Adipose tissue (tissue), 3 donors: Measurements from ENCODE around the gene RPUSD1. TPM values are rescaled to one million over a fixed set of nuclear protein-coding genes. Genes with fewer than 3 reads are reported as not detected.
"Not testable (repeated sequence)": the region's sequence is repeated elsewhere in the genome, so short reads cannot be mapped to it uniquely, and the experiment has no call there.

Source experiments
- H3K27ac ChIP-seq: one replicate; pipeline ENCODE4 v1.5.1; 2013; ENCODE audit warnings: low read depth, low read length
- WGBS, 3 donors: extraction: QIAGEN DNeasy Blood & Tissue Kit; methylation state at CpG; one replicate each; pipeline ENCODE4 v1.1.7; 2013; 5-methylcytosine and 5-hydroxymethylcytosine counted together
- polyA plus RNA-seq, 3 donors: library from polyadenylated mRNA; stranded (reverse); fragments of 200-250 nt; gene quantifications; one replicate each; pipeline ENCODE4 v1.2.3, GENCODE V29; 2013
- donor health status: healthy with polysubstance abuse.
- donor health status: Bipolar disorder and iron deficiency.
- donor health status: healthy.

RPUSD1 gene
- polyA plus RNA-seq, 3 donors: 10.5 to 16.7 (median 10.8) TPM

DNA sequence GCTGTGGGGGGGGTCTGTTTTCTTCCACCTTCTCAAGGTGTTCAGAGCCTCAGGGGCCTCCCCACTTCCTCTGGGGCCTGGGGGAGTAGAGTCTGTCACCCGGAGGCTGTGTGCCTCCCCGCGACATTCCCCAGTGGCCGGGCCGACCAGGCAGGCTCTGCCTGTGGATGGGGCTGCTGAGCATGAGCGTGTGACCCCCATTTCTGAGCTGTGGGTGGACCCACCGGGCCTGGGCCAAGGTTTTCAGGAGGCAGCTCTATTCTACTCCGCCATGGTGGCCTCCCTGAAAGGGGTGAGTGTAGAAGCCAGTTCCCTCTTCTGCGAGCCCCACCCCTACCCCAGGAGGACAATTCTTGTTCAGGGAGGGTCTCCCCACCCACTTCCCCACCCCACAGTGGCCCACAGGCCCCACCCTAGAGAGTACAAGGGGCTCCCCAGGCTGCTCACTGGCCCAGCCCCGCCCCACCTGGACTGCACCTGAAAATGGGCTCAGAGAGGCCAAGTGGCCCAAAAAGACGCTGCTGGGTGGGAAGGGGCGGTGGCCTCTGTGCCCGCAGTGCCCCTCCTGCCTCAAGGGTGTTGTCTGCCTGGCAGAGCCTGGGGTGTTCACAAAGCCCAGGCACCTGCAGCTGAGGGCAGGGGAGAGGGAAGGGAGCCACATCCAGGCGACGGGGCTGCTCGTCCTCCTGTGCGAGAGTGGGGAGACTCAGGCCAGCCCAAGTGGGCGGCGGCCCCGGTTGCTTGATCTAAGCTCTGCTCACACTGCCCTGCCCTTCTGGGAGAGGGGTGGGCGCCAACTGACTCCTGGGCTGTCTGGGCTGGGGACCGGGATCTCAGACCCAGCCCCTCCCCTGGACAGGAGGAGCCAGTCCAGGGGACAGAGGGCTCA lies 26.3 kb downstream of the RPUSD1 start:
- H3K27ac ChIP-seq: no peak overlapping the region
- 53 to 64% (median 61%) methylated on average over 22 of the region's 22 CpGs for WGBS, 3 donors

DNA sequence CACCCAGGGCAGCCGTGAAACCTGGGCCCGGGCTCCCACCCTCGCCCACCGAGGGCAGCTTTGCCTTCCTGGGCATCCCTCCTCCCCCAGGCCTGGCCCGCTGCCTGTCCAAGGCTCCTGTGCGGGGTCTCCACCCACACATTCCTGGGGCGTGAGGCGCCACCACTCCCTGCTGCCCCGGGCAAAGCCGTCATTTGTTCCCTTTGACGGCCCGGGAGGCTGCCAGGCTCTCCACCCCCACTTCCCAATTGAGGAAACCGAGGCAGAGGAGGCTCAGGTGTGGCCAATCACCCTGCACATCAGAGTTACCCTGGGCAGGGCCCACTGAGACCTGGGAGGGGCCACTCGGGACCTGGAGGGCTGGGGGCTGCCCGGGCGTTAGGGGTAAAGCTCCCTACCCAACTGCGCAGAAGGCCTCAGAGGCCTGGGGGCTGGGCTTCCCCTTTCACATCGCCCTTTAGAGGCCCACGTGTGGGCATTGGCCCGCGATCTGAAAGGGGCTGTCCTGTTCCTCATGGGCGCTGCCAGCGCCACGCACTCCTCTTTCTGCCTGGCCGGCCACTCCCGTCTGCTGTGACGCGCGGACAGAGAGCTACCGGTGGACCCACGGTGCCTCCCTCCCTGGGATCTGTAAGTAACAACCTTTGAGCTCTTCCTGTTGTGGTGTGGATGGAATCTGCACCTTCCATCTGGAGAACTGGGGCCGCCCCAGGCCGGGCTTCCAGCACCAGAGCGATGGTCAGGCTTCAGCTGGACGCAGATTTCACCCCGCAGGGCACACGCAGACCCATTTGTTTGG lies 27.4 kb downstream of the RPUSD1 start, which contains the start of gene MSLN:
MSLN (plus strand) TSS at position 190 of the 799 bp plus-strand sequence. CDS start 1,947 bp downstream, outside the sequence.
- H3K27ac ChIP-seq: no peak within 1 kb of the TSS
- 68 to 75% (median 70%) methylated on average over 37 of the region's 37 CpGs for WGBS, 3 donors

- no peak overlapping the region for H3K27ac ChIP-seq
- WGBS, 3 donors: 52 to 57% (median 53%) methylated on average over 15 of the region's 15 CpGs
Measured at GRCh38 chr16:760065-760464, 28.1 kb downstream of the RPUSD1 start.

GRCh38 chr16:759110-759910 lies 28.9 kb downstream of the RPUSD1 start:
- no peak overlapping the region for H3K27ac ChIP-seq
- 70 to 81% (median 77%) methylated on average over 34 of the region's 34 CpGs for WGBS, 3 donors

- 90 to 93% (median 92%) methylated on average over 5 of the region's 5 CpGs for WGBS, 3 donors
- H3K27ac ChIP-seq: no peak overlapping the region
Measured at GRCh38 chr16:756428-756827, 31.8 kb downstream of the RPUSD1 start.

DNA sequence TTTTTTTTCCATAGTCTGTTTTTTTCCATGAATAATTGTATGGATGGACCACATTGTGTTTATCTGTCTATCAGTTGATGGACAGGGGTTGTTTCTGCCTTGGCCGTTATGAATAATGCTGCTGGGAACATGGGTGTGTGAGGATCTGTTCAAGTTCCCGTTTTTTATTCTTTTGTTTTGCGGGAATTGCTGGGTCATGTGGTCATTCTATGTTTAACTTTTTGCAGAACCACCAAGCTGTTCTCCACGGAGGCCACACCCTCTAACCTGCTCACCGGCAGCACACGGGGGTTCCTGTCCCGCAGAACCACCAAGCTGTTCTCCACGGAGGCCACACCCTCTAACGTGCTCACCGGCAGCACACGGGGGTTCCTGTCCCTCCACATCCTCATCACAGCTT lies 33.5 kb downstream of the RPUSD1 start:
- 29 to 50% (median 35%) methylated on average over 11 of the region's 11 CpGs for WGBS, 3 donors
- H3K27ac ChIP-seq: no peak overlapping the region

DNA sequence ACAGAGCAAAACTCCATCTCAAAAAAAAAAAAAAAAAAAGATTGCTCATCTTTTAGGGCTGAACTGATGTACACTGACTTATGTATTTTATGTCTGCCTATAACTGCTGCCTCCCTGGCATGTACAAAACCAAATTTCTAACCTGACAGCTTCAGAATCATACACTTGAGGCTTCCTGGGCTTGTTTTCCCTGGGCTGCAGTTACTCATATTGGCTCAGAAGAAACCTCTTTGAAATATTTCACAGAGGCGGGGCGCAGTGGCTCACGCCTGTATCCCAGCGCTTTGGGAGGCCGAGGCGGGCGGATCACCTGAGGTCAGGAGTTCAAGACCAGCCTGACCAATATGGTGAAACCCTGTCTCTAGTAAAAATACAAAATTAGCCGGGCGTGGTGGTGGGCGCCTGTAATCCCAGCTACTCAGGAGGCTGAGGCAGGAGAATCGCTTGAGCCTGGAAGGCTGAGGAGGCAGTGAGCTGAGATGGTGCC lies 34.0 kb downstream of the RPUSD1 start:
- 84 to 90% (median 88%) methylated on average over 11 of the region's 11 CpGs for WGBS, 3 donors
- not testable (repeated sequence) for H3K27ac ChIP-seq

- H3K27ac ChIP-seq: no peak overlapping the region
- WGBS, 3 donors: 27 to 56% (median 54%) methylated on average over 10 of the region's 10 CpGs
Measured at GRCh38 chr16:752007-752312, 36.2 kb downstream of the RPUSD1 start.

GRCh38 chr16:751152-752006 lies 36.8 kb downstream of the RPUSD1 start:
- WGBS, 3 donors: 38 to 69% (median 65%) methylated on average over 39 of the region's 39 CpGs
- no peak overlapping the region for H3K27ac ChIP-seq

GRCh38 chr16:750485-750884 lies 37.7 kb downstream of the RPUSD1 start:
- 39 to 66% (median 57%) methylated on average over 9 of the region's 9 CpGs for WGBS, 3 donors
- H3K27ac ChIP-seq: no peak overlapping the region

DNA sequence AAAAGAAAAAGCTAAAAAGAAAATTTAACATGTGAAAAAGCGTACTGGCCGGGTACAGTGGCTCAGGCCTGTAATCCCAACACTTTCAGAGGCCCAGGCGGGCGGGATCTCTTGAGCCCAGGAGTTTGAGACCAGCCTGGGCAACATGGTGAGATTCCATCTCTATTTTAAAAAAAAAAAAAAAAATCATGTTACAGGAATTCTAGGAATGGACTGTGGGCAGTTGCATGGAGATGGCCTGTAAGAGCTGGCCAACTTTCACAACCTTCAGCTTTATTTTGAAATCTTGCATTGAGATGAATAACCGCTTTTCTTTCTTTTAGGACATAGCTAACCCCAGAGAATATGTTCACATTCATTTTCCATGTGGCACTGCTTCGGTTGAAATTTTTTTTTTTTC lies 39.2 kb downstream of the RPUSD1 start:
- WGBS, 3 donors: 71 to 90% (median 72%) methylated on average over 6 of the region's 6 CpGs
- no peak overlapping the region for H3K27ac ChIP-seq

- WGBS, 3 donors: 79 to 86% (median 83%) methylated on average over 39 of the region's 39 CpGs
- no peak overlapping the region for H3K27ac ChIP-seq
Measured at GRCh38 chr16:747978-748746, 40.0 kb downstream of the RPUSD1 start.

DNA sequence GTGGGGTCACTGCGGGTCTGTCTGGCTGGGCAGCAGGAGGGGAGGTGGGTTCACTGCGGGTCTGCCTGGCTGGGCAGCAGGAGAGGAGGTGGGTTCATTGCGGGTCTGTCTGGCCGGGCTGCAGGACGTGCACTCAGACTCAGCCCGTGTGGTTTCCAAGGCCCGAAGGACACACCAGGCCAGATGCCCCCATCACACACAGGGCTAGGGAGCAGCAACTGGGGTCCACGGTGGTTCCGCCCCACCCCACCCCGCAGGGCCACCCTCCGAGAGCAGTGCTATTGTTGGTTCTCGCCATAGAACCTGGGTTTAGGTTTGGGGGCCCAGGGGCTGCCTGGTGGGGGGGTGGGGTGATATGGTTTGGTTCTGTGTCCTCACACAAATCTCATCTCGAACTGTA lies 41.5 kb downstream of the RPUSD1 start:
- no peak overlapping the region for H3K27ac ChIP-seq
- 74 to 81% (median 80%) methylated on average over 9 to 13 of the region's 13 CpGs for WGBS, 3 donors

DNA sequence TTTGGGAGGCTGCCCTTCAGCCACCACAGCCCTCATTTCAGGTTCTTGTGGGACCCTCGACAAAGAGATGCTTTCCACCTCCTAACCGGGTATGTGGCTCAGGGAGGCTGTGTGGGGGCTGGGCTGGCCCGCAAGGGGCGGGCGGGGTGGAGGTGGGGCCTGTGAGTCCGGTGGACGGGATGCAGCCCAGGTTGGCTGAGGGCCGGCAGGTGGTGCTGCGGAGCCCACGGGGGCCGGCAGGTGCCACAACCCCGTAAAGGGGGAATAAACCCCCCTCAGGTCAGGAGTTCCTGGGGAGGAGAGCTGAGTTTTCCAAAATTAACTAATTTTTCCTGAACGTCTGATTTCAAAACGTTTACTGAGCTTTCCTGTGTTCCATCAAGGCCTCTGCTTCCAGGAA lies 42.4 kb downstream of the RPUSD1 start:
- 1 to 4% (median 3%) methylated on average over 14 of the region's 14 CpGs for WGBS, 3 donors
- no peak overlapping the region for H3K27ac ChIP-seq

GRCh38 chr16:743794-744500 lies 44.2 kb downstream of the RPUSD1 start:
- 78 to 82% (median 80%) methylated on average over 19 to 21 of the region's 21 CpGs for WGBS, 3 donors
- no peak overlapping the region for H3K27ac ChIP-seq

DNA sequence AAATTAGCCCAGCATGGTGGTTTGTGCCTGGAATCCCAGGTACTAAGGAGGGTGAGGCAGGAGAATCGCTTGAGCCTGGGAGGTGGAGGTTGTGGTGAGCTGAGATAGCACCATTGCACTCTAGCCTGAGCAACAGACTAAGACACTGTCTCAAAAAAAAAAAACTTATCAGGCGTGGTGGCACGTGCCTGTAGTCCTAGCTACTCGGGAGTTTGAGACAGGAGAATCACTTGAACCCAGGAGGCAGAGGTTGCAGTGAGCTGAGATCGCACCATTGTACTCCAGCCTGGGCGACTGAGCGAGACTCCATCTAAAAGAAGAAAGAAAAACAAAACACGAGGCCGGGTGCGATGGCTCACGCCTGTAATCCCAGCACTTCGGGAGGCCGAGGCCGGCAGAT lies 45.3 kb downstream of the RPUSD1 start:
- H3K27ac ChIP-seq: not testable (repeated sequence)
- 81 to 86% (median 85%) methylated on average over 14 of the region's 14 CpGs for WGBS, 3 donors
